Astrocyte (in vitro differentiated cells and primary cell): Measurements from ENCODE around the gene TMEM100.

Experiments used
- CTCF ChIP-seq: IDR thresholded peaks from 2 replicates; pipeline ENCODE4 v1.5.1; 2011; ENCODE audit warnings: low read depth, mild to moderate bottlenecking, inconsistent platforms, low read length, moderate library complexity; ENCODE audit not compliant: insufficient read depth
- EZH2 ChIP-seq: IDR thresholded peaks from 2 replicates; pipeline ENCODE4 v1.6.1; 2012; ENCODE audit warnings: mild to moderate bottlenecking, low read length, inconsistent platforms; ENCODE audit not compliant: insufficient read depth

GRCh38 chr17:55672585-55673501 lies 49.8 kb downstream of the TMEM100 start:
- TF ChIP-seq CTCF, result no peak
- no peak for TF ChIP-seq EZH2
